Skeletal muscle satellite cell (primary cell): ENCODE results near the gene BCAS3.

ENCODE experiments used
- H3K27me3 ChIP-seq: 2 replicates; pipeline ENCODE4 v1.7.0; 2013; ENCODE audit warnings: low read length; ENCODE audit not compliant: control insufficient read depth, insufficient read depth
- H3K36me3 ChIP-seq: 2 replicates; pipeline ENCODE4 v1.7.0; 2013; ENCODE audit warnings: mild to moderate bottlenecking, control low read depth, low read length; ENCODE audit not compliant: insufficient read depth
- H3K4me1 ChIP-seq: 2 replicates; pipeline ENCODE4 v1.7.0; 2013; ENCODE audit warnings: low read length; ENCODE audit not compliant: control insufficient read depth, insufficient read depth
- H3K4me2 ChIP-seq: 2 replicates; pipeline ENCODE4 v1.7.0; 2013; ENCODE audit warnings: mild to moderate bottlenecking, low read length
- H3K4me3 ChIP-seq: 2 replicates; pipeline ENCODE4 v1.7.0; 2013; ENCODE audit warnings: low read length
- H3K9ac ChIP-seq: 2 replicates; pipeline ENCODE4 v1.7.0; 2013; ENCODE audit warnings: mild to moderate bottlenecking, low read depth, low read length, moderate library complexity
- H3K9me3 ChIP-seq: replicated peaks from 2 replicates; pipeline ENCODE4 v1.7.0; 2013; ENCODE audit warnings: mild to moderate bottlenecking, control low read depth, low read length

The BCAS3 gene

DNA sequence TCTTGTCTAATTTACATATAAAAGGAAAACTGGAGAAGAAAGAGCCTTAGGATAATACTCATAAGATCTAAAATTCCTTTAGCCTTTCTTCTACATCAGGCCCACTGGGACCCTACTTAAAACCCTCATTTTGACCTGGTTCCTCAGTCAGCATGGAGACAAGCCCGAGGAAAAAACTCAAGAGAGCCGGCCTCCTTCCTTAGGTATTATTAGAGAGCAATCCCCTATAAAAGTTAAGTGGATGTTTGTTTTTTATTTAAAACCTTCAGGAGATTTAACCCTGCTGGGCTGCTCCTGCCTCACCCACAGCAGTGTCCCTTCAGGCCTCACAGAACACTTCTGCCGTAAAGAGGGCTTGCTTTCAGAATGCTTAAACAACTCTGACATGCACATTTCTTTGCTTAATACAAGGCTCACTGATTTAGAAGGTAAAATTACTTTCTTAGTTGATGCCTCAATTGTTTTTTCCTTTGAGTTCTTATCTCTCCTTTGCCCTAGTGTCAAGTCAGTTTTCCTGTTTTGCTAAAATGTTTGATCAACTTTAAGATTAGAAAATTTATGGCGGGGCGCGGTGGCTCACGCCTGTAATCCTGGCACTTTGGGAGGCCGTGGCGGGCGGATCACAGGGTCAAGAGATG lies 576.4 kb downstream of the BCAS3 start:
- Histone ChIP-seq H3K36me3 (no peaks in the 10 kb centered on the region), H3K4me3 (no peak overlapping the region), H3K9me3 (no peaks in the 10 kb centered on the region), H3K4me2 (no peak overlapping the region), H3K9ac (no peak overlapping the region), H3K27me3 (no peaks in the 10 kb centered on the region), H3K4me1 (peaks cover 33% of the 10 kb centered on the region)

DNA sequence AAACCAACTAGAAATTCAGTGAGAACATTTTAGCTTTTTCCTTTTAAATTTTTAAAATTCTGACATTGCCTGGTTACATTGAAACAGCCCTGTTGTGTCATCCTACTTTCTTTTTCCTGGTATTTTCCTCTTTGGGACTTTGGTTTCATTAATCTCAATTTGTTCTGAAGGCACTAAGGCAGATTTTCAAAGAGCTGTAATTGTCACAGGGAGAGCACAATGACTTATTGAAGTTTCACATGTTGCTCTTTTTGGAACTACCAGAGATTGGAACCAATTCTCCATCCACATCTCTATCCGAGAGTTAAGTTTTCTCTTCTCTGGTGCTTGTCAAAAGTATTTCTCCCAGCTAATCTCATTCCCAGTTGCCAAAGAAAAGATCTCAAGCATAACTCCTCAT lies 577.3 kb downstream of the BCAS3 start:
- no peaks in the 10 kb centered on the region for H3K27me3 ChIP-seq
- H3K36me3 ChIP-seq = no peaks in the 10 kb centered on the region
- H3K4me2 ChIP-seq = no peak overlapping the region
- no peaks in the 10 kb centered on the region for H3K9me3 ChIP-seq
- H3K9ac ChIP-seq = no peak overlapping the region
- H3K4me1 ChIP-seq = peaks cover 38% of the 10 kb centered on the region
- no peak overlapping the region for H3K4me3 ChIP-seq

DNA sequence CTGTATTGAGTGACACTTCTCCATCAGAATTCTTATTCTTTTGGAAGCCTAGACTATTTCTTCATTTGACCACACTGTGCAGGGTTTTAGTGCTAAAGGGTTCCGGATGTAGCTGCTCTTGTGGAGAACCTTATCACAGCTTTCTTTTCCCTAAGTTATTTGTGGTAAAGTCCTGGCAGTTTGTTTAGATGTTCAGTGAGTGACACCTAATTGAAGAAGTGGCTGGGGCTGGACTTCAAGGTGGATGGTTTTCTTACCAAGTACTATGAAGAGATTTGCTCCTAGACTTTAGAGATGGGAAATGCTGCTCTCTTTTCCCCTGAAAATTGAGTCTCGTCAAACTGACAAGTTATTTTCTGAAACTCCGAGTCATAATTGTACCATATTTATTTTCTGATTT lies 578.0 kb downstream of the BCAS3 start:
- H3K36me3 ChIP-seq = no peaks in the 10 kb centered on the region
- no peak overlapping the region for H3K4me2 ChIP-seq
- no peak overlapping the region for H3K4me3 ChIP-seq
- peaks cover 38% of the 10 kb centered on the region for H3K4me1 ChIP-seq
- no peaks in the 10 kb centered on the region for H3K27me3 ChIP-seq
- no peak overlapping the region for H3K9ac ChIP-seq
- H3K9me3 ChIP-seq = no peaks in the 10 kb centered on the region

DNA sequence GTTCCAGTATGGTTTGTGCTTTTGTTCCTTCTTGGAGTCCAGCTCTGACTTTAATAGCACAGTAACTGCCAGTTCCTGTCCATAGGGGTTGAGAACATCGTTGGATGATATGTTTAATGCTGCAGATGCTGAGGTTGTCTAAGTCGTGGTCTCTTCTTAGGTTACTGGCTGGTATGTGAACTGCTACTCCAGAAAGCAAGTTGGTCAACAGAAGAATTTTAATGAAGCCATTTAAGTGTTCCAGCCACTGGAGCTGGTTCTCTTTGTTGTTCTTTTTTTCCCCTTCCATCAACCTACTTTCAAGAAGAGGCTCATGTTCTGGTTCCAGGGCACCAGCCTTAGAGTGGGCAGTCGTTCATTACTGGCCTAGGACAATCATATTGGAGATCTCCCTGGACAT lies 581.7 kb downstream of the BCAS3 start:
- H3K36me3 ChIP-seq = no peaks in the 10 kb centered on the region

DNA sequence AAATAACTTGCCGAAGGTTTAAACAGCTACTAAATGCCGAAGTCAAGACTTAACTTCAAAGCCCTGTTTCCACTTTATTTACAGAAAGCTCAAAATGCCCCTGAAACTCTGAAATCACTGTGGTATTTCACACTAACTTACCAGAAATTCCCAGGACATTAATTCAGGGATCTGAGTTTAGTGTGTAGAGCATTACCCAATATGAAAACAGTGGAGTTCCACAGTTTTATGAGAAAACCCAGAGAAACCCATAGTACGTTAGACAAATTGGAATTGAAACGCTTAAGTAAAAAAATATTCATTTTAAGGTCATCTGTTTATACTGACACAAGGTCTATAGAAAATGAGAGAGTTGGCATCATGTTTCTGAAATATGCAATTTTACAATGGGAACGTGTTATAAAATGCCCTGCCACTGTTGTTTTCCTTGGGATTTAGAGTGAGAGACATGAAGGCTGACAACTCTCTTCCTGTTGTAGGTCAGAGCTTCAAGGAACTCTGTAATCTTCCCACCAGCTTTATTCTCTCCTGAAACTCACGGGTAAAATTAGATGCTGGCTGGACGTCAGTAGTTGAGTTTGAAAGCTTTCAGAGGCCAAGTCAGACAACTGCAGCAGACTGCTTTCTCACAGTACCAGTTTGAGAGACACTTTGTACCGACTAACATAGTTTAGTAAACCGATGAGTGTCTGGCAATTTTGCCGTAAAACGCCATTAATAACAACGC lies 582.6 kb downstream of the BCAS3 start:
- Histone ChIP-seq H3K9ac (peak overlapping the region; percentile 47), H3K27me3 (no peaks in the 10 kb centered on the region), H3K4me1 (peaks cover 24% of the 10 kb centered on the region)

More for the DNA sequence above, 581.7 kb downstream of the BCAS3 start:
- no peak overlapping the region for H3K4me3 ChIP-seq
- peak overlapping the region; percentile 47 for H3K9ac ChIP-seq
- no peak overlapping the region for H3K4me2 ChIP-seq
- peaks cover 24% of the 10 kb centered on the region for H3K4me1 ChIP-seq
- no peaks in the 10 kb centered on the region for H3K9me3 ChIP-seq
- H3K27me3 ChIP-seq = no peaks in the 10 kb centered on the region

DNA sequence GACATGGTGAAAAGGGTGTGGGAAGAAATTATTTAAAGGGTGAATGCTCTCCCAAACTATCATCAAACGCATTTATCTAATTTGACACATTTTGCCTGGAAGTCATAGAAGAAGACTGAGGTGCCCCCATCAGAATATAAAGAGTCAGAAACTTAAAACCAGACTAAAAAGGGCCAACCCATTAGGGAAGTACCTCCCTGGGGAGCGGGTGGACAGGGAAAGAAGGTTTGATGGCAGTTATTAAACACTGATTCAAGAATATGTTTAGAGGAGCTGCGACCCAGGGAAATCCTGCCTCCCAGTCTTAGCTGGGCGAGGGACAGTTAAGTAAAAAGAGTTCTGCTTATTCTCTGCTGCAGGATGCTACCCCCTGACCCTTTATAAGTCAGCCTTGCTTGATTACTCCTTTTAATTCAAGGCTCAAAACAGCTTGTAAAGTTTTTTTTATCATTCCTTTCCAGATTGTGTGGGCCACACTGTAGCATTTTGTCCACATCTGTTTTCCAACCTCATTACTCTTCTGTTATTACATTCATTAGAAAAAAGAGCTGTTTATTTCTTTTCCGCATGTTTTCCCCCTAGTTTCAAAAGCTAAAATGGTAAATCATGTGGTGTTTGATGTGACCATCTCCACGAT lies 583.5 kb downstream of the BCAS3 start:
- H3K27me3 ChIP-seq = no peaks in the 10 kb centered on the region
- no peaks in the 10 kb centered on the region for H3K36me3 ChIP-seq
- H3K4me2 ChIP-seq = peak overlapping the region; percentile 31

More for the DNA sequence above, 582.6 kb downstream of the BCAS3 start:
- Histone ChIP-seq H3K4me3 (no peak overlapping the region), H3K4me2 (peak overlapping the region; percentile 31), H3K36me3 (no peaks in the 10 kb centered on the region), H3K9me3 (no peaks in the 10 kb centered on the region)

DNA sequence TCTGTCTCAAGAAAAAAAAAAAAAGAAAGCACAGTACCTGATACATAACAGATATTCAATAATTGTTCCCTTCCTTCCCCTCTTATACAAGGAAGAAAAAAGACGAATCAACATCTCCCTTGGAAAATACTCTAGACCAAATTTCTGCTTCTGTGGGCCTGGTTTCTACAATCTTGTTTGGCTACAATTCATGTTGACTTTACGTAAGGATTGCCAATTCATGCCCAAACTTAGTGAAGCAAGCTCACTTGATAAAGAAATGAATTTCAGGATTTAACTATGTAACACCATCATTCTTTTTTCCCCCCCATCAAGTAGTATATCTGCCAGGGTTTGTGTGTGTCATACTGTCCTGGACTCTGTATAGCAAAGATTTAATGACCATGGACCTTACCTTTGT lies 587.7 kb downstream of the BCAS3 start:
- Histone ChIP-seq H3K9me3 (no peaks in the 10 kb centered on the region), H3K4me3 (no peak overlapping the region), H3K4me1 (peaks cover 12% of the 10 kb centered on the region), H3K4me2 (no peak overlapping the region), H3K36me3 (no peaks in the 10 kb centered on the region), H3K9ac (no peak overlapping the region), H3K27me3 (no peaks in the 10 kb centered on the region)

More for the DNA sequence above, 583.5 kb downstream of the BCAS3 start:
- H3K9me3 ChIP-seq = no peaks in the 10 kb centered on the region
- H3K4me1 ChIP-seq = peaks cover 24% of the 10 kb centered on the region
- H3K9ac ChIP-seq = peak overlapping the region; percentile 47
- H3K4me3 ChIP-seq = no peak overlapping the region

DNA sequence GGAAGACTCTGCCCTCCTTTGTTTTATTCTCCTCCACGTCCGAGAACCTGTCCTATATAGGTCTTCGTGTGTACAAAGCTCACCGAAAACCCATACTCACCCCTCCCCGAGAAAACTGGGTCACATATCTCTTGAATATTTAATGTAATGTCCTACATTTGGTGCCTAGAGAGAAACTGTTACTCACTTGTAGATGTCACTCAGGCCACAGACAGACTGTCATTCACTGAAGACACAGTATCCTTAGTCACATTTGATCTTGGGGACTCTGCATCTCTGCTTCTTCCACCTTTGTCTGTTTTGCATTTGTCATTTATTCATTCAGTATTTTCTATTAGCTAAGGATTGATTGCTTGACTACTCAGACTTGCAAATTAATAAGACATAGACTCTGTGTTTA lies 590.2 kb downstream of the BCAS3 start:
- H3K36me3 ChIP-seq = no peaks in the 10 kb centered on the region
- no peaks in the 10 kb centered on the region for H3K27me3 ChIP-seq
- no peak overlapping the region for H3K9ac ChIP-seq
- no peak overlapping the region for H3K4me3 ChIP-seq
- no peaks in the 10 kb centered on the region for H3K9me3 ChIP-seq
- H3K4me2 ChIP-seq = no peak overlapping the region
- no peaks in the 10 kb centered on the region for H3K4me1 ChIP-seq

DNA sequence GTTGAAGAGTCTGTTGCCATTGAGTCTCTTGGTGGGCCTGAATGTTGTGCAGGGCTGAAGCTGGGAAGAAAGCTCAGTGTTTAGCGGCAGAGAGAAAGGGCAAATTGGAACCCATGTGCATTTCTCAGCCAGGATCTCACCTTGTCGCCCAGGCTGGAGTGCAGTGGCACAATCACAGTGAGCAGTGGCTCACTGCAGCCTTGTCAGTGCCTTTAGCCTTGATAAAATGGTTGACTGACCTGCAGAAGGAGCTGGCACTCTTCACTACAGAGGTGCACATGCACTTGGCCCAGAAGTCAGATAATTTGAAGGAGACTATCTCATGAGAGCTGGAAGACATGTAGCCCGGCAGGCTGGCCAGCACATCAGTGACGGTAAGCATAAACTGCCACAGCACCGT lies 597.7 kb downstream of the BCAS3 start:
- no peaks in the 10 kb centered on the region for H3K9me3 ChIP-seq
- no peaks in the 10 kb centered on the region for H3K27me3 ChIP-seq
- H3K4me1 ChIP-seq = peaks cover 13% of the 10 kb centered on the region
- H3K9ac ChIP-seq = no peak overlapping the region
- no peaks in the 10 kb centered on the region for H3K36me3 ChIP-seq
- no peak overlapping the region for H3K4me3 ChIP-seq
- no peak overlapping the region for H3K4me2 ChIP-seq

DNA sequence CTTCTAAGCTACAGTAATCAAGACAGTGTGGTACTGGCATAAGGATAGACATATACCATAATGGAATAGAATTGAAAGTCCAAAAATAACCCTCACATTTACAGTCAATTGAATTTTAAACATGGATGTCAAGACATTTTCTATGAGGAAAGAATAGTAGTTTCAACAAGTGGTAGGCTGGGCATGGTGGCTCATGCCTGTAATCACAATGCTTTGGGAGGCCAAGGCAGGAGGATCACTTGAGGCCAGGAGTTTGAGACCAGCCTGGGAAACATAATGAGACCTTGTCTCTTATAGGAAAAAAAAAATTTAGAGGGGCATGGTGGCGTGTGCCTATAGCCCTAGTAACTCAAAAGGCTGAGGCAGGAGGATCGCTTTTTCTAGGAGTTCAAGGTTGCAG lies 599.2 kb downstream of the BCAS3 start:
- Histone ChIP-seq H3K9me3 (no peaks in the 10 kb centered on the region), H3K9ac (no peak overlapping the region), H3K36me3 (no peaks in the 10 kb centered on the region), H3K4me3 (no peak overlapping the region), H3K27me3 (no peaks in the 10 kb centered on the region), H3K4me2 (no peak overlapping the region), H3K4me1 (peaks cover 13% of the 10 kb centered on the region)

DNA sequence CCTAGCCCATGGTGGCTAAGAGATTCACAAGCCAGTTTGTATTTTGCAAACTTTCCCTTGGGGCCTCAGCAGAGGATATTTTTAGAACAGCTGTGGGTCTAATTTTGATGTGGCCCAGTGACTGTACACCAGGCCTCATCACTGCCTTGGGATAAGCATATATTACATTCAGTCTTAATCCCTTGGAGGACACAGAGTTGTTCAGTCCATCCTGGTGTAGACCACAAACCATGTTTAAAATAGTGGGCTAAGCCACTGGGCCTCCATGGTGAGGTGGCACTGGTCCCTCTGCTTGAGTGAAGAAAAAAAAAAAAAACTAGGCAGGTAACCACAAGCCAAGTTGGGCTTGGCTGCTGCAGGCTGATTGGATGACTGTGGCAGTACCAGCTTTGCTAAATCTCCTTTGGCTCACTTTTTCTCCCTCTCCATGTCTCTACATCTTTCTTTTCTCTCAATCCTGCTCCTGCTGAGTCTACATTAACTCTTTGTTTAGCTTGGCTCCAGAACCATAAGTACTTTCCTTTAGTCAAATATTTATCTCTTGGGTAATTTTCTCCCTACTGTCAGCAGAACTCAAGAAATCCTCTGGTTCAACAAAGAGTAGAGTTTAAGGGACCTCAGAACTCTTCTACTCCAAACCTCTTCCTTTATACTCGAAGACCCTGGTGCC lies 602.0 kb downstream of the BCAS3 start:
- Histone ChIP-seq H3K27me3 (no peaks in the 10 kb centered on the region), H3K36me3 (no peaks in the 10 kb centered on the region), H3K4me3 (no peak overlapping the region), H3K9ac (no peak overlapping the region), H3K4me2 (no peak overlapping the region), H3K9me3 (no peaks in the 10 kb centered on the region), H3K4me1 (peaks cover 22% of the 10 kb centered on the region)
